ENCODE data around the gene SLC4A3.

Gene SLC4A3

DNA sequence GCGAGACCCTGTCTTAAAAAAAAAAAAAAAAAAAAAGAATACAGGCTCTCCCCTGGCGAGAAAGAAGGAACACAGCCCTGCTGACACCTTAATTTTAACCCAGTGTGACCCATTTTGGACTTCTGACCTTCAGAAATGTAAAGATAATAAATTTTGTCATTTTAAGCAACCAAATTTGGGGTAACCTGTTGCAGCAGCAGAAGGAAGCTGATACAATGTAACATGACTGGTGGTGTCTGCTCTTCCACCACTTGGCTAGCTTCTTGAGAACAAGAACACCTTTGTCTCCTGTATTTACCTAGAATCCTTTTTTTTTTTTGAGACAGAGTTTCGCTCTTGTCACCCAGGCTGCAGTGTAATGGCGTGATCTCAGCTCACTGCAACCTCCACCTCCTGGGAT lies 36.3 kb upstream of the SLC4A3 start:
- Histone ChIP-seq H3K9ac (ENCODE audit: low read length) (no peak overlapping the region), H2BK12ac (ENCODE audit: low read length in 2 of 2) (no peak overlapping the region), H3K18ac (ENCODE audit: low read depth in 1 of 2, low read length in 2 of 2) (no peak overlapping the region), H2AK5ac (ENCODE audit: low read length, severe bottlenecking) (no peak overlapping the region), H3K27me3 (ENCODE audit: control insufficient read depth in 1 of 2, insufficient read depth in 1 of 2, low read length in 2 of 2) (peaks cover 1 to 3% of the 10 kb centered on the region in 2 experiments), H2BK15ac (ENCODE audit: low read depth, poor library complexity, severe bottlenecking) (no peak overlapping the region), H2BK120ac (ENCODE audit: low read depth, low read length) (no peak overlapping the region), H2BK5ac (ENCODE audit: low read depth, low read length, poor library complexity, severe bottlenecking) (no peak overlapping the region), H3K9me3 (ENCODE audit: control insufficient read depth, low read length) (no peaks in the 10 kb centered on the region), H3K4ac (ENCODE audit: low read depth in 1 of 2, low read length in 2 of 2) (no peak overlapping the region), H3K4me3 (ENCODE audit: insufficient read depth in 1 of 2, low read depth in 1 of 2, low read length in 2 of 2) (no peak overlapping the region), H3K36me3 (ENCODE audit: control insufficient read depth in 1 of 2, insufficient read depth in 2 of 2, low read depth in 1 of 2, low read length in 2 of 2) (no peaks in the 10 kb centered on the region), H4K8ac (ENCODE audit: low read length) (no peak overlapping the region), H3K23ac (ENCODE audit: low read length in 2 of 2) (no peak overlapping the region), H3K27ac (ENCODE audit: low read length, poor library complexity, severe bottlenecking) (no peak overlapping the region), H3K4me1 (ENCODE audit: control insufficient read depth, insufficient read depth, low read depth, low read length) (peaks cover 1% of the 10 kb centered on the region), H3K79me1 (replicated peaks; ENCODE audit: low read length, poor library complexity, severe bottlenecking) (no peaks in the 10 kb centered on the region), H2AFZ (ENCODE audit: low read depth, low read length) (no peak overlapping the region), H3K14ac (ENCODE audit: low read length in 2 of 2) (no peak overlapping the region), H3K4me2 (ENCODE audit: low read length, poor library complexity, severe bottlenecking) (no peak overlapping the region), H4K91ac (ENCODE audit: low read length) (no peak overlapping the region)
- 46% methylated on average over 2 of the region's 4 CpGs for WGBS
- no peak for DNase-seq

DNA sequence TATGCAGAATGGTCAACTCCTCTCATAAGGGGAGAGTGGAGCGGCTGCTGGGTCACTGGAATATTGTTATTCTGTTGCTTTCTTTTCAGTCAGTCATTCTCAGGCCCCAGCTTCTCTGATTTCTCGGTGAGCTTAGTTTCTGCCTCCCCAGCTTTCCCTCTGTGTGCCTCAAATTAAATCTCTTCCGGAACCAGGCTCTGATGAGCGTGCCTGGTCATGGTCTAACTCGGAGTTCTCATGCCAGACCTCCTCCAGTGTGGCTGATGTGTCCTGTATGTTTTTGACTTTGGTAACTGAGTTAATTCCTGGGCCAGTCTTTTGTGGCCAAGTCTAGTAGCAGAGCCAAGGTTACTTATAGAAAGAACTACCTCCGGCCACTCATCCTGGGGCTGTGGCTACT lies 34.7 kb upstream of the SLC4A3 start:
- no peak overlapping the region for H2AFZ ChIP-seq (ENCODE audit: low read depth, low read length)
- no peak for DNase-seq
- H3K14ac ChIP-seq (ENCODE audit: low read length in 2 of 2) = no peak overlapping the region
- H4K8ac ChIP-seq (ENCODE audit: low read length) = no peak overlapping the region
- H3K27me3 ChIP-seq (ENCODE audit: control insufficient read depth in 1 of 2, insufficient read depth in 1 of 2, low read length in 2 of 2) = no peaks in the 10 kb centered on the region
- no peaks in the 10 kb centered on the region for H3K9me3 ChIP-seq (ENCODE audit: control insufficient read depth, low read length)
- H2BK15ac ChIP-seq (ENCODE audit: low read depth, poor library complexity, severe bottlenecking) = no peak overlapping the region
- H3K23ac ChIP-seq (ENCODE audit: low read length in 2 of 2) = no peak overlapping the region
- no peaks in the 10 kb centered on the region for H3K79me1 ChIP-seq (replicated peaks; ENCODE audit: low read length, poor library complexity, severe bottlenecking)
- H2AK5ac ChIP-seq (ENCODE audit: low read length, severe bottlenecking) = no peak overlapping the region
- no peaks in the 10 kb centered on the region for H3K36me3 ChIP-seq (ENCODE audit: control insufficient read depth in 1 of 2, insufficient read depth in 2 of 2, low read depth in 1 of 2, low read length in 2 of 2)
- peaks cover 4% of the 10 kb centered on the region for H3K4me1 ChIP-seq (ENCODE audit: control insufficient read depth, insufficient read depth, low read depth, low read length)
- H2BK120ac ChIP-seq (ENCODE audit: low read depth, low read length) = no peak overlapping the region
- no peak overlapping the region for H2BK12ac ChIP-seq (ENCODE audit: low read length in 2 of 2)
- no peak overlapping the region for H4K91ac ChIP-seq (ENCODE audit: low read length)
- H2BK5ac ChIP-seq (ENCODE audit: low read depth, low read length, poor library complexity, severe bottlenecking) = no peak overlapping the region
- 85% methylated on average over 6 of the region's 6 CpGs for WGBS
- H3K4me2 ChIP-seq (ENCODE audit: low read length, poor library complexity, severe bottlenecking) = no peak overlapping the region
- no peak overlapping the region for H3K27ac ChIP-seq (ENCODE audit: low read length, poor library complexity, severe bottlenecking)
- no peak overlapping the region for H3K18ac ChIP-seq (ENCODE audit: low read depth in 1 of 2, low read length in 2 of 2)
- H3K9ac ChIP-seq (ENCODE audit: low read length) = no peak overlapping the region
- no peak overlapping the region for H3K4me3 ChIP-seq (ENCODE audit: insufficient read depth in 1 of 2, low read depth in 1 of 2, low read length in 2 of 2)
- H3K4ac ChIP-seq (ENCODE audit: low read depth in 1 of 2, low read length in 2 of 2) = no peak overlapping the region

DNA sequence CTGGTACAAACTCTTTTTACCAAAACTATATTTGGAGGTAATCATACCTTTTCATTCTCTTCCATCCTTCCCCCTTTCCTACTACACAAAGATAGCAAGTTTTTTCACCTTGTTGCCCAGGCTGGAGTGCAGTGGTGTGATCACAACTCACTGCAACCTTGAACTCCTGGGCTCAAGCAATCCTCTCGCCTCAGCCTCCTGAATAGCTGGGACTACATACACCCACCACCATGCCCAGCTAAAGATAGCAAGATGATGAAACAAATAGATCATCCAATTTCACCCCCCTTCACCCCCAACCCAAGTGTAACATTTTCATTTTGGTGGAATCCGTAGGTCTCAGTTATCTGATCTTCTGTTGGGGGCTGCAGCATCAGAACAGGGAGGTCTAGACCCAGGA lies 34.3 kb upstream of the SLC4A3 start:
- Histone ChIP-seq H3K14ac (ENCODE audit: low read length in 2 of 2) (no peak overlapping the region), H4K91ac (ENCODE audit: low read length) (no peak overlapping the region), H2BK12ac (ENCODE audit: low read length in 2 of 2) (no peak overlapping the region), H2AFZ (ENCODE audit: low read depth, low read length) (no peak overlapping the region), H3K4me3 (ENCODE audit: insufficient read depth in 1 of 2, low read depth in 1 of 2, low read length in 2 of 2) (no peak overlapping the region), H3K27ac (ENCODE audit: low read length, poor library complexity, severe bottlenecking) (no peak overlapping the region), H3K9me3 (ENCODE audit: control insufficient read depth, low read length) (no peaks in the 10 kb centered on the region), H3K23ac (ENCODE audit: low read length in 2 of 2) (no peak overlapping the region), H3K18ac (ENCODE audit: low read depth in 1 of 2, low read length in 2 of 2) (no peak overlapping the region), H2AK5ac (ENCODE audit: low read length, severe bottlenecking) (no peak overlapping the region), H3K4me1 (ENCODE audit: control insufficient read depth, insufficient read depth, low read depth, low read length) (peaks cover 4% of the 10 kb centered on the region), H3K36me3 (ENCODE audit: control insufficient read depth in 1 of 2, insufficient read depth in 2 of 2, low read depth in 1 of 2, low read length in 2 of 2) (no peaks in the 10 kb centered on the region), H4K8ac (ENCODE audit: low read length) (no peak overlapping the region), H3K4ac (ENCODE audit: low read depth in 1 of 2, low read length in 2 of 2) (no peak overlapping the region), H3K9ac (ENCODE audit: low read length) (no peak overlapping the region), H2BK15ac (ENCODE audit: low read depth, poor library complexity, severe bottlenecking) (no peak overlapping the region), H3K79me1 (replicated peaks; ENCODE audit: low read length, poor library complexity, severe bottlenecking) (peaks cover under 1% of the 10 kb centered on the region), H3K27me3 (ENCODE audit: control insufficient read depth in 1 of 2, insufficient read depth in 1 of 2, low read length in 2 of 2) (no peaks in the 10 kb centered on the region), H2BK5ac (ENCODE audit: low read depth, low read length, poor library complexity, severe bottlenecking) (no peak overlapping the region), H3K4me2 (ENCODE audit: low read length, poor library complexity, severe bottlenecking) (no peak overlapping the region), H2BK120ac (ENCODE audit: low read depth, low read length) (no peak overlapping the region)
- DNase-seq = no peak
- 92% methylated on average over 2 of the region's 2 CpGs for WGBS

DNA sequence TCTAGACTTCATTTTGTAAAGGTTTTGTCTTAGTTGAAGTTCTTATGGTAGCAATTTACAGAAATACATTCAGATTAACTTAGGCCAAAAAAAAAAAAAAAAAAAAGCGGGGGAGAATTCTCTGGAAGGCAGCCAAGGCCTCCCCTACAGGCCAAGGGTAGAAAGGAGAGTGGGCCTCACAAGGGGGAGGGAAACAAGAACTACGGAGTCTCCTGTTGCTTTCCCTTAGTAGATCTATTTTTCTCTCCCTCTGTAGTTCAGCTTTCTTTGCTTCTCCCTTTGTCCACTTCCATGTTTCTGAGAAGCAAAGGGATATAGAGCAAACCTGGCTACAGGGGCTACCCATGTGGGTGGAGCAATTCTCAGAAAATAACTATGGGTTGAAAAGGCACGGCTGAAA lies 32.2 kb upstream of the SLC4A3 start:
- Histone ChIP-seq H3K4me3 (ENCODE audit: insufficient read depth in 1 of 2, low read depth in 1 of 2, low read length in 2 of 2) (no peak overlapping the region), H3K9me3 (ENCODE audit: control insufficient read depth, low read length) (no peaks in the 10 kb centered on the region), H3K18ac (ENCODE audit: low read depth in 1 of 2, low read length in 2 of 2) (no peak overlapping the region), H2BK120ac (ENCODE audit: low read depth, low read length) (no peak overlapping the region), H4K91ac (ENCODE audit: low read length) (no peak overlapping the region), H2AFZ (ENCODE audit: low read depth, low read length) (no peak overlapping the region), H3K27me3 (ENCODE audit: control insufficient read depth in 1 of 2, insufficient read depth in 1 of 2, low read length in 2 of 2) (no peaks in the 10 kb centered on the region), H2BK5ac (ENCODE audit: low read depth, low read length, poor library complexity, severe bottlenecking) (no peak overlapping the region), H2BK15ac (ENCODE audit: low read depth, poor library complexity, severe bottlenecking) (no peak overlapping the region), H3K23ac (ENCODE audit: low read length in 2 of 2) (no peak overlapping the region), H3K9ac (ENCODE audit: low read length) (peak overlapping the region; percentile 42), H3K27ac (ENCODE audit: low read length, poor library complexity, severe bottlenecking) (peak overlapping the region; percentile 52), H3K14ac (ENCODE audit: low read length in 2 of 2) (no peak overlapping the region), H3K4me2 (ENCODE audit: low read length, poor library complexity, severe bottlenecking) (no peak overlapping the region), H2AK5ac (ENCODE audit: low read length, severe bottlenecking) (no peak overlapping the region), H3K79me1 (replicated peaks; ENCODE audit: low read length, poor library complexity, severe bottlenecking) (peaks cover 10% of the 10 kb centered on the region), H3K4me1 (ENCODE audit: control insufficient read depth, insufficient read depth, low read depth, low read length) (peaks cover 4% of the 10 kb centered on the region), H2BK12ac (ENCODE audit: low read length in 2 of 2) (no peak overlapping the region), H3K36me3 (ENCODE audit: control insufficient read depth in 1 of 2, insufficient read depth in 2 of 2, low read depth in 1 of 2, low read length in 2 of 2) (no peaks in the 10 kb centered on the region), H3K4ac (ENCODE audit: low read depth in 1 of 2, low read length in 2 of 2) (no peak overlapping the region), H4K8ac (ENCODE audit: low read length) (no peak overlapping the region)
- 76% methylated on average over 1 of the region's 3 CpGs for WGBS
- DNase-seq = peak; percentile 12
